H9 (cell line): Measurements from ENCODE around the gene GNA12. TPM values are rescaled to one million over a fixed set of nuclear protein-coding genes. Genes with fewer than 3 reads are reported as not detected.

Source experiments
- DNase-seq: peaks from one replicate; pipeline ENCODE4 v3.0.0-alpha.2; 2017
- H2AFZ ChIP-seq: one replicate; pipeline ENCODE4 v1.6.1; 2013; ENCODE audit warnings: mild to moderate bottlenecking, low read length, control low read depth, moderate library complexity
- H2AK5ac ChIP-seq: 2 replicates; pipeline ENCODE4 v1.6.1; 2013; ENCODE audit warnings: low read length, control low read depth, mixed read lengths; ENCODE audit not compliant: insufficient read length
- H2BK120ac ChIP-seq: one replicate; pipeline ENCODE4 v1.6.1; 2013; ENCODE audit warnings: low read depth, mild to moderate bottlenecking, low read length, control low read depth, inconsistent platforms; ENCODE audit not compliant: poor library complexity, severe bottlenecking
- H2BK12ac ChIP-seq: 2 replicates; pipeline ENCODE4 v1.6.1; 2013; ENCODE audit warnings: low read length, control low read depth, mixed read lengths, low read depth; ENCODE audit not compliant: insufficient read length
- H2BK15ac ChIP-seq: 2 replicates; pipeline ENCODE4 v1.6.1; 2013; ENCODE audit warnings: low read depth, low read length, control low read depth
- H2BK20ac ChIP-seq: one replicate; pipeline ENCODE4 v1.6.1; 2013; ENCODE audit warnings: low read depth, mild to moderate bottlenecking, low read length, control low read depth, inconsistent platforms; ENCODE audit not compliant: poor library complexity, severe bottlenecking
- H2BK5ac ChIP-seq: 2 replicates; pipeline ENCODE4 v1.6.1; 2013; ENCODE audit warnings: low read length, control low read depth, mixed read lengths; ENCODE audit not compliant: insufficient read length
- H3K14ac ChIP-seq: 2 replicates; pipeline ENCODE4 v1.6.1; 2013; ENCODE audit warnings: low read length, control low read depth; ENCODE audit not compliant: insufficient read depth
- H3K18ac ChIP-seq: 2 replicates; pipeline ENCODE4 v1.6.1; 2013; ENCODE audit warnings: low read depth, mild to moderate bottlenecking, mixed read lengths, low read length, control low read depth; ENCODE audit not compliant: insufficient read length
- H3K23ac ChIP-seq: 2 replicates; pipeline ENCODE4 v1.6.1; 2013; ENCODE audit warnings: low read length, control low read depth, mixed read lengths, low read depth; ENCODE audit not compliant: insufficient read length
- H3K23me2 ChIP-seq: 2 replicates; pipeline ENCODE4 v1.6.1; 2013; ENCODE audit warnings: low read depth, mild to moderate bottlenecking, mixed read lengths, low read length, control low read depth; ENCODE audit not compliant: insufficient read length, poor library complexity, severe bottlenecking
- H3K27ac ChIP-seq: 2 replicates; pipeline ENCODE4 v1.5.1; 2013; ENCODE audit warnings: low read length, control low read depth, mixed read lengths, low read depth; ENCODE audit not compliant: insufficient read length
- H3K27me3 ChIP-seq: 2 replicates; pipeline ENCODE4 v1.6.1; 2013; ENCODE audit warnings: low read length, control low read depth, inconsistent platforms; ENCODE audit not compliant: insufficient read depth
- H3K4ac ChIP-seq: 2 replicates; pipeline ENCODE4 v1.6.1; 2013; ENCODE audit warnings: low read depth, mild to moderate bottlenecking, control low read depth, inconsistent platforms, low read length, moderate library complexity
- H3K4me1 ChIP-seq: 2 replicates; pipeline ENCODE4 v1.6.1; 2013; ENCODE audit warnings: low read length, control low read depth, inconsistent platforms; ENCODE audit not compliant: insufficient read depth
- H3K4me2 ChIP-seq: 2 replicates; pipeline ENCODE4 v1.6.1; 2013; ENCODE audit warnings: low read length, control low read depth, mixed read lengths; ENCODE audit not compliant: insufficient read length, insufficient read depth
- H3K56ac ChIP-seq: 2 replicates; pipeline ENCODE4 v1.6.1; 2013; ENCODE audit warnings: low read depth, mild to moderate bottlenecking, mixed read lengths, low read length, control low read depth; ENCODE audit not compliant: insufficient read length
- H3K79me1 ChIP-seq: 2 replicates; pipeline ENCODE4 v1.6.1; 2013; ENCODE audit warnings: low read depth, mild to moderate bottlenecking, moderate library complexity, low read length, control low read depth, inconsistent platforms; ENCODE audit not compliant: insufficient read depth, poor library complexity, severe bottlenecking
- H3K79me2 ChIP-seq: 2 replicates; pipeline ENCODE4 v1.6.1; 2013; ENCODE audit warnings: low read length, control low read depth, inconsistent platforms; ENCODE audit not compliant: insufficient read depth
- H3K9ac ChIP-seq: 2 replicates; pipeline ENCODE4 v1.6.1; 2013; ENCODE audit warnings: low read length, control low read depth, mixed read lengths; ENCODE audit not compliant: insufficient read length; ENCODE audit errors: extremely low read depth
- H3K9me3 ChIP-seq: one replicate; pipeline ENCODE4 v1.6.1; 2013; ENCODE audit warnings: low read depth, low read length, inconsistent platforms; ENCODE audit not compliant: control insufficient read depth
- H3T11ph ChIP-seq: one replicate; pipeline ENCODE4 v1.6.1; 2013; ENCODE audit warnings: mild to moderate bottlenecking, low read length, control low read depth, inconsistent platforms
- H4K20me1 ChIP-seq: one replicate; pipeline ENCODE4 v1.6.1; 2013; ENCODE audit not compliant: control insufficient read depth, insufficient read length, insufficient read depth
- H4K5ac ChIP-seq: 2 replicates; pipeline ENCODE4 v1.6.1; 2013; ENCODE audit warnings: low read depth, mild to moderate bottlenecking, mixed read lengths, low read length, control low read depth; ENCODE audit not compliant: insufficient read length
- H4K8ac ChIP-seq: replicated peaks from 2 replicates; pipeline ENCODE4 v1.6.1; 2013; ENCODE audit warnings: low read length, control low read depth, mixed read lengths, low read depth; ENCODE audit not compliant: insufficient read length
- H4K91ac ChIP-seq: 2 replicates; pipeline ENCODE4 v1.6.1; 2013; ENCODE audit warnings: low read depth, mild to moderate bottlenecking, moderate library complexity, mixed read lengths, low read length, control low read depth; ENCODE audit not compliant: insufficient read length
- H3K27ac Mint-ChIP-seq, 3 experiments: 2 replicates in 2 of 3; 3 replicates in 1 of 3; pipeline ENCODE4 v1.8.0; 2020 to 2021; ENCODE audit warnings: mixed read lengths in 3 of 3, mild to moderate bottlenecking in 1 of 3, moderate library complexity in 1 of 3
- H3K27me3 Mint-ChIP-seq: 2 replicates; pipeline ENCODE4 v1.8.0; 2021; ENCODE audit warnings: low read depth, mild to moderate bottlenecking, moderate library complexity, mixed read lengths
- H3K36me3 Mint-ChIP-seq, 3 experiments: 2 replicates in 2 of 3; 3 replicates in 1 of 3; pipeline ENCODE4 v1.8.0; 2020 to 2021; ENCODE audit warnings: low read depth in 3 of 3, mixed read lengths in 3 of 3; ENCODE audit not compliant: insufficient read depth in 1 of 3
- H3K4me1 Mint-ChIP-seq, 2 experiments: 2 replicates each; pipeline ENCODE4 v1.8.0; 2020; ENCODE audit warnings: mixed read lengths in 2 of 2
- H3K4me3 Mint-ChIP-seq, 2 experiments: 2 replicates in 1 of 2; 3 replicates in 1 of 2; pipeline ENCODE4 v1.8.0; 2020 to 2021; ENCODE audit warnings: mild to moderate bottlenecking in 2 of 2, mixed read lengths in 2 of 2, moderate library complexity in 1 of 2
- H3K9me3 Mint-ChIP-seq, 2 experiments: 2 replicates in 1 of 2; 3 replicates in 1 of 2; pipeline ENCODE4 v1.8.0; 2020; ENCODE audit warnings: mild to moderate bottlenecking in 2 of 2, mixed read lengths in 2 of 2, moderate library complexity in 1 of 2
- CTCF ChIP-seq: fragments of 200-600 bp; sonication (generic); conservative IDR thresholded peaks from 3 replicates; pipeline ENCODE4 v1.8.0; 2021; ENCODE audit warnings: antibody characterized with exemption, mild to moderate bottlenecking
- WGBS: extraction: QIAGEN DNeasy Blood & Tissue Kit; methylation state at CpG from one replicate; pipeline ENCODE4 v1.1.7; 2013; ENCODE audit warnings: missing lambda C conversion rate, low lambda C conversion rate, mixed read lengths; ENCODE audit not compliant: insufficient read length; ENCODE audit errors: extremely low coverage; 5-methylcytosine and 5-hydroxymethylcytosine counted together
- total RNA-seq: library from RNA; stranded (reverse); gene quantifications from 2 replicates; pipeline ENCODE4 v1.2.1, GENCODE V29; 2021

Gene GNA12
- total RNA-seq, 1 experiment from 2014 or later, result 60.2 TPM

- Histone ChIP-seq H2BK15ac (no peak overlapping the region), H3T11ph (no peak overlapping the region), H4K91ac (no peak overlapping the region), H2BK12ac (no peak overlapping the region), H3K79me2 (peaks cover 2% of the 10 kb centered on the region; the same call in 1 of the 2 replicates), H4K8ac (no peak overlapping the region), H3K9ac (no peak overlapping the region), H2AFZ (no peak overlapping the region), H4K5ac (no peak overlapping the region), H2BK20ac (no peak overlapping the region), H3K18ac (no peak overlapping the region), H3K27ac (no peak overlapping the region), H2BK120ac (no peak overlapping the region), H2BK5ac (no peak overlapping the region), H3K23ac (no peak overlapping the region), H3K9me3 (no peaks in the 10 kb centered on the region), H3K4me1 (0 out of 2 replicates have a peak, but pooled peaks cover 2% of the 10 kb centered on the region), H4K20me1 (no peaks in the 10 kb centered on the region), H3K23me2 (no peaks in the 10 kb centered on the region), H3K79me1 (peaks cover 5% of the 10 kb centered on the region), H3K4me2 (no peak overlapping the region), H3K4ac (no peak overlapping the region), H2AK5ac (no peak overlapping the region), H3K14ac (no peak overlapping the region), H3K27me3 (no peaks in the 10 kb centered on the region), H3K56ac (no peak overlapping the region)
- no peak overlapping the region; a peak in 1 of 7 replicates for H3K27ac Mint-ChIP-seq
- H3K9me3 Mint-ChIP-seq, result no peaks in the 10 kb centered on the region
- H3K4me1 Mint-ChIP-seq, result peaks cover 33 to 39% of the 10 kb centered on the region in 2 experiments
- no peak for DNase-seq
- no CpG with 5 or more reads among the region's 8 CpGs for WGBS
- H3K27me3 Mint-ChIP-seq, result peaks cover 2% of the 10 kb centered on the region; the same call in 1 of the 2 replicates
- peaks cover 22 to 31% (median 22%) of the 10 kb centered on the region in 3 experiments for H3K36me3 Mint-ChIP-seq
- no peak overlapping the region for H3K4me3 Mint-ChIP-seq
- no peak for TF ChIP-seq CTCF
Observed at GRCh38 chr7:2759736-2760097, 84.4 kb downstream of the GNA12 start.
